HG03354 (cell line): ENCODE data around the gene NCK2.

Source experiments
- ATAC-seq: cut with Tn5 transposase; IDR thresholded peaks from one replicate; pipeline ENCODE4 v1.9.1; 2021; ENCODE audit warnings: mild to moderate bottlenecking; ENCODE audit not compliant: unreplicated experiment, poor library complexity, severe bottlenecking

Gene NCK2

GRCh38 chr2:105858868-105859693 lies 114.4 kb downstream of the NCK2 start:
- ATAC-seq: no peak

GRCh38 chr2:105859694-105859951 lies 114.9 kb downstream of the NCK2 start:
- no peak for ATAC-seq

GRCh38 chr2:105860567-105860966 lies 115.9 kb downstream of the NCK2 start:
- no peak for ATAC-seq

GRCh38 chr2:105861200-105861599 lies 116.5 kb downstream of the NCK2 start:
- ATAC-seq: no peak

- no peak for ATAC-seq
Measured at GRCh38 chr2:105862843-105863242, 118.1 kb downstream of the NCK2 start.

GRCh38 chr2:105864262-105864661 lies 119.5 kb downstream of the NCK2 start:
- ATAC-seq: no peak

- no peak for ATAC-seq
Measured at GRCh38 chr2:105865222-105865913, 120.7 kb downstream of the NCK2 start.

- ATAC-seq: no peak
Measured at GRCh38 chr2:105866216-105867185, 121.8 kb downstream of the NCK2 start.

- ATAC-seq: no peak
Measured at GRCh38 chr2:105867587-105867986, 122.9 kb downstream of the NCK2 start.

- no peak for ATAC-seq
Measured at GRCh38 chr2:105868060-105868459, 123.3 kb downstream of the NCK2 start.

GRCh38 chr2:105869341-105869740 lies 124.6 kb downstream of the NCK2 start:
- ATAC-seq: no peak

GRCh38 chr2:105870062-105870461 lies 125.3 kb downstream of the NCK2 start:
- ATAC-seq: no peak

- no peak for ATAC-seq
Measured at GRCh38 chr2:105870858-105871257, 126.1 kb downstream of the NCK2 start.

GRCh38 chr2:105872142-105872728 lies 127.5 kb downstream of the NCK2 start:
- ATAC-seq: no peak

- ATAC-seq: no peak
Measured at GRCh38 chr2:105872830-105873229, 128.1 kb downstream of the NCK2 start.

- ATAC-seq: peak; percentile 1
Measured at GRCh38 chr2:105873281-105873680, 128.6 kb downstream of the NCK2 start.

GRCh38 chr2:105873721-105874120 lies 129.0 kb downstream of the NCK2 start:
- peak; percentile 84 for ATAC-seq

- no peak for ATAC-seq
Measured at GRCh38 chr2:105874466-105874865, 129.8 kb downstream of the NCK2 start.

- ATAC-seq: no peak
Measured at GRCh38 chr2:105875241-105875640, 130.5 kb downstream of the NCK2 start.

- ATAC-seq: no peak
Measured at GRCh38 chr2:105876191-105876590, 131.5 kb downstream of the NCK2 start.
